PC-9 (cell line): Measurements from ENCODE around the gene ADAM8.

ENCODE experiments used
- EZH2 ChIP-seq: fragments of 200-600 bp; sonication (generic); IDR thresholded peaks from 2 replicates; pipeline ENCODE4 v1.8.0; 2017; ENCODE audit warnings: antibody characterized with exemption, low read depth
- TF ChIP-seq, protein P1 (sequence below): fragments of 200-600 bp; sonication (generic); conservative IDR thresholded peaks from 2 replicates; pipeline ENCODE4 v1.6.1; 2017; ENCODE audit warnings: mixed run types, antibody characterized with exemption, mild to moderate bottlenecking, moderate library complexity

DNA sequence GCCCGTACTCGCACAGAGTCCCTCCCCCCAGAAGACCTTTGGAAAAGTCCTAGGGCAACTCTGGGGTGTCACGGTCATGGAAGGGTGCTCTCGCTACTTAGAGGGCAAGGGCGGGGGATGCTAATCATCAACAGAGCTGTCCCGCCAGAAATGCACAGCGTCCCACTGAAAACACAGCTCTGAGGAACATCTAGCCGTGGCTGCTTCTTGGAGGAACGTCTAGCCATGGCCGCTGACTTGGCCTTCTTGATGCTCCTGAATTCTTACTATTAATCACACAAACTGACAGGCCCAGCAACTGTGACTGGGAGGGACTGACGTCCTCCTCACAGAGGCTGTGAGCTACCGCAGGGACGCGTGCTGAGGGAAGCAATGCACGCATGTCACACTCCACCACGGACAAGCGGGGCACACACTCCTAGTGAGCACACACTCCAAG is 30.3 kb upstream of the ADAM8 start:
- TF ChIP-seq, protein P1, sequence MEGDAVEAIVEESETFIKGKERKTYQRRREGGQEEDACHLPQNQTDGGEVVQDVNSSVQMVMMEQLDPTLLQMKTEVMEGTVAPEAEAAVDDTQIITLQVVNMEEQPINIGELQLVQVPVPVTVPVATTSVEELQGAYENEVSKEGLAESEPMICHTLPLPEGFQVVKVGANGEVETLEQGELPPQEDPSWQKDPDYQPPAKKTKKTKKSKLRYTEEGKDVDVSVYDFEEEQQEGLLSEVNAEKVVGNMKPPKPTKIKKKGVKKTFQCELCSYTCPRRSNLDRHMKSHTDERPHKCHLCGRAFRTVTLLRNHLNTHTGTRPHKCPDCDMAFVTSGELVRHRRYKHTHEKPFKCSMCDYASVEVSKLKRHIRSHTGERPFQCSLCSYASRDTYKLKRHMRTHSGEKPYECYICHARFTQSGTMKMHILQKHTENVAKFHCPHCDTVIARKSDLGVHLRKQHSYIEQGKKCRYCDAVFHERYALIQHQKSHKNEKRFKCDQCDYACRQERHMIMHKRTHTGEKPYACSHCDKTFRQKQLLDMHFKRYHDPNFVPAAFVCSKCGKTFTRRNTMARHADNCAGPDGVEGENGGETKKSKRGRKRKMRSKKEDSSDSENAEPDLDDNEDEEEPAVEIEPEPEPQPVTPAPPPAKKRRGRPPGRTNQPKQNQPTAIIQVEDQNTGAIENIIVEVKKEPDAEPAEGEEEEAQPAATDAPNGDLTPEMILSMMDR: no peak
- no peak for TF ChIP-seq EZH2
